Naive thymus-derived CD4-positive, alpha-beta T cell (primary cell): ENCODE data around the gene WWOX. TPM values are rescaled to one million over a fixed set of nuclear protein-coding genes. Genes with fewer than 3 reads are reported as not detected.
A peak's percentile ranks its signal among the peaks of the same experiment; 100 is the strongest.

Source experiments
- ATAC-seq: fragments of 150-1000 bp; cut with Tn5 transposase; 2 replicates; pipeline ENCODE4 v1.10.0; 2021; ENCODE audit warnings: mild to moderate bottlenecking, moderate library complexity
- CTCF ChIA-PET: fragments of 350-600 bp; sonication (Branson Sonifier 250); formaldehyde crosslinking; loops from one replicate; lab custom pipeline; 2021; ENCODE audit warnings: antibody characterized with exemption; lab: Charles Lee
- POLR2A ChIA-PET: fragments of 350-600 bp; sonication (Branson Sonifier 250); formaldehyde crosslinking; loops from one replicate; lab custom pipeline; 2021; ENCODE audit warnings: antibody characterized with exemption, inconsistent platforms; lab: Charles Lee
- DNase-seq, 9 donors: peaks; one replicate each; pipeline versions ENCODE4 v3.0.0 to v3.0.0-alpha.2; 2020 to 2022; ENCODE audit warnings: mixed read lengths in 1 of 9
- H3K27ac ChIP-seq: one replicate; pipeline ENCODE4 v1.7.0; 2013; ENCODE audit warnings: mild to moderate bottlenecking, low read depth, low read length, moderate library complexity
- H3K27me3 ChIP-seq, 2 donors: one replicate each; pipeline ENCODE4 v1.7.0; 2013; ENCODE audit warnings: low read length in 2 of 2, mild to moderate bottlenecking in 2 of 2, moderate library complexity in 2 of 2; ENCODE audit not compliant: control insufficient read depth in 2 of 2, insufficient read depth in 2 of 2
- H3K36me3 ChIP-seq, 3 experiments: 1 replicate in 2 of 3; 2 replicates in 1 of 3; pipeline ENCODE4 v1.7.0; 2013; ENCODE audit warnings: low read length in 3 of 3, mild to moderate bottlenecking in 3 of 3, moderate library complexity in 1 of 3; ENCODE audit not compliant: insufficient read depth in 3 of 3, control insufficient read depth in 2 of 3
- H3K4me1 ChIP-seq, 2 donors: one replicate each; pipeline ENCODE4 v1.7.0; 2013; ENCODE audit warnings: low read length in 2 of 2, mild to moderate bottlenecking in 2 of 2, moderate library complexity in 1 of 2; ENCODE audit not compliant: control insufficient read depth in 2 of 2, insufficient read depth in 2 of 2
- H3K4me3 ChIP-seq: 2 replicates; pipeline ENCODE4 v1.7.0; 2013; ENCODE audit warnings: mild to moderate bottlenecking, low read length
- H3K9me3 ChIP-seq, 3 experiments: 1 replicate in 2 of 3; 2 replicates in 1 of 3; pipeline ENCODE4 v1.7.0; 2013; ENCODE audit warnings: low read length in 3 of 3; ENCODE audit not compliant: control insufficient read depth in 2 of 3
- H3K27ac Mint-ChIP-seq, 9 donors: one replicate each; pipeline ENCODE4 v1.8.0; 2020 to 2022; ENCODE audit warnings: mixed read lengths in 9 of 9, mild to moderate bottlenecking in 8 of 9, moderate library complexity in 5 of 9, inconsistent platforms in 2 of 9
- H3K27me3 Mint-ChIP-seq, 5 donors: one replicate each; pipeline ENCODE4 v1.8.0; 2021 to 2022; ENCODE audit warnings: mixed read lengths in 5 of 5, mild to moderate bottlenecking in 1 of 5
- H3K36me3 Mint-ChIP-seq, 5 donors: one replicate each; pipeline ENCODE4 v1.8.0; 2020 to 2022; ENCODE audit warnings: mixed read lengths in 5 of 5, mild to moderate bottlenecking in 3 of 5, inconsistent platforms in 1 of 5
- H3K4me1 Mint-ChIP-seq, 7 donors: one replicate each; pipeline ENCODE4 v1.8.0; 2020 to 2022; ENCODE audit warnings: mixed read lengths in 7 of 7, mild to moderate bottlenecking in 3 of 7, inconsistent platforms in 1 of 7
- H3K4me3 Mint-ChIP-seq, 10 donors: one replicate each; pipeline ENCODE4 v1.8.0; 2020 to 2022; ENCODE audit warnings: mild to moderate bottlenecking in 10 of 10, mixed read lengths in 10 of 10, moderate library complexity in 6 of 10, inconsistent platforms in 2 of 10
- H3K9me3 Mint-ChIP-seq, 11 donors: one replicate each; pipeline ENCODE4 v1.8.0; 2020 to 2022; ENCODE audit warnings: mixed read lengths in 11 of 11, mild to moderate bottlenecking in 4 of 11, inconsistent platforms in 1 of 11, moderate library complexity in 1 of 11
- intact Hi-C, 2 donors: fragments of 100-400 bp; cut with micrococcal nuclease; formaldehyde crosslinking; loops; one replicate each; pipeline ENCODE4 v1.15.1; 2023
- polyA plus RNA-seq, 2 donors: library from polyadenylated mRNA; unstranded; fragments of 300-500 nt; fragmentation: Illumina TruSeq; gene quantifications; one replicate each; pipeline ENCODE4 v1.2.3, GENCODE V29; 2021
- total RNA-seq, 6 experiments: library from RNA in 5 of 6; stranded (reverse) in 5 of 6; gene quantifications; 1 replicate in 5 of 6; 2 replicates in 1 of 6; pipeline ENCODE4 v1.2.3 and lab custom pipeline; 2021 to 2026

The WWOX gene
- total and polyA plus RNA-seq, 7 experiments from 2014 or later = 13.8 to 31.1 (median 20.8) TPM

DNA sequence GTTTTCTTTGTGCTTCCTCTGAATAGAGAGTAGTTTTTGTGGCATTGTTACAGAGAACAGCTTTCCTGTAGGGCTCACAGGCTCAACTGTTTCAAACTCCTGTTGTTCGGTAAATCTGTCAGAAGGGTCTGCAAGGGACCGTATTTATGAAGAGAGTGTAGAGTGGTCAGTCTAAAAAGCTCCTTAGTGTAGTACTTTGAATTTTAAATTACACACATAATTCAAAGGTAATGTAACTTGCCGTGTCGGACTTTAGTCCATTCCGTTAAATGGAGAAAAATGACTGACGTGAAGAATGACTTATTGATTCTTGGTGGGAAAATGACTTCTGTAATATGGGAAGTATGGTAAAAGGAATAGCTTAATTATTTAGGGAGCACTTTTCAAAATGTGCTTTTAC lies 190.9 kb downstream of the WWOX start:
- ATAC-seq (no peak), DNase-seq (no peak)
- H3K27me3 ChIP-seq = no peaks in the 10 kb centered on the region
- Mint-ChIP-seq H3K4me1 (peaks cover 0 to 4% (median 0%) of the 10 kb centered on the region in 7 donors), H3K27me3 (no peaks in the 10 kb centered on the region), H3K4me3 (no peak overlapping the region), H3K9me3 (peaks cover 0 to 11% (median 3%) of the 10 kb centered on the region in 11 donors), H3K27ac (no peak overlapping the region), H3K36me3 (peaks cover 0 to 18% (median 15%) of the 10 kb centered on the region in 5 donors)
- intact Hi-C loops = no loop called here
- no peak overlapping the region for H3K27ac ChIP-seq
- H3K4me1 ChIP-seq = no peaks in the 10 kb centered on the region
- POLR2A ChIA-PET = no interaction called here
- H3K4me3 ChIP-seq = no peak overlapping the region
- H3K9me3 ChIP-seq = no peaks in the 10 kb centered on the region
- no peaks in the 10 kb centered on the region for H3K36me3 ChIP-seq
- CTCF ChIA-PET = no interaction called here

DNA sequence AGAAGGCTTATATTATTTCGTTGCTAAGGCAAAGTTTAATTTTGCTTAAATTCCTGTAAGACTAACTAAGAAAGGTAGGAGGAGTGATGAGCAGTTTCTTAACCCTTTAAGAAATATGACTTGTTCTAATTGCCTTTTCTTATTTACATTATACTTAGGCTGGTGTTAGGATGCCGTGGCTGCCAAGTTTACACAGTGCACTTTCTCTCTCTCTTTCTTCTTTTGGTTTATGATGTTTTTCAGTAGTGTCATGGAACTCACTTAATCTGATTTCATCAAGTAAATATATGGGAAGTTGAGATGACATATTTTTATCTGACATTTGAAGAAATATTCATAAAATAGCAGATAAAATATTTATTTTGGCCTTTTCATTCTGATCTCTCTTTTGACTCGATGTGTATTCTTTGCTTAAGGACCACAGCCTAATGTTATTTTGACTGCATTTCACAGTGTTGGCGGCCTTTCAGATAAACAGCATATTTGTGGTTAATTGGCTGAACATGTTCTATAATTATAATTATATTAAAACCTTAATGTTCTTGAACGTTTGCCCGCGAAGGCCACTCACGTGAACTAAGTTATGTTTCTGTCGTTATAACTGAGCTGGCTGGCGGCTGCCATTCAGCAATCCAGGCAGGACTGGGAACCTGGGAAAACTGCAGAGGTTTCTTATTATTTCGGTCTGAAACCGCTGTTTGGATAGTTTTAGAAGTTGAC lies 191.6 kb downstream of the WWOX start:
- ATAC-seq (no peak), DNase-seq (no peak)
- ChIA-PET CTCF (no interaction called here), POLR2A (no interaction called here)
- intact Hi-C loops = no loop called here
- Mint-ChIP-seq H3K36me3 (peaks cover 0 to 18% (median 15%) of the 10 kb centered on the region in 5 donors), H3K27me3 (no peaks in the 10 kb centered on the region), H3K4me3 (no peak overlapping the region), H3K27ac (no peak overlapping the region), H3K4me1 (peaks cover 0 to 4% (median 0%) of the 10 kb centered on the region in 7 donors), H3K9me3 (peaks cover 0 to 11% (median 3%) of the 10 kb centered on the region in 11 donors)
- Histone ChIP-seq H3K4me3 (no peak overlapping the region), H3K4me1 (no peaks in the 10 kb centered on the region), H3K27ac (no peak overlapping the region), H3K9me3 (no peaks in the 10 kb centered on the region), H3K27me3 (no peaks in the 10 kb centered on the region), H3K36me3 (no peaks in the 10 kb centered on the region)

- Histone ChIP-seq H3K27ac (no peak overlapping the region), H3K36me3 (no peaks in the 10 kb centered on the region), H3K4me1 (no peaks in the 10 kb centered on the region), H3K9me3 (no peaks in the 10 kb centered on the region), H3K27me3 (no peaks in the 10 kb centered on the region), H3K4me3 (no peak overlapping the region)
- H3K27ac Mint-ChIP-seq = no peak overlapping the region
- peaks cover 0 to 11% (median 3%) of the 10 kb centered on the region in 11 donors for H3K9me3 Mint-ChIP-seq
- POLR2A ChIA-PET = no interaction called here
- CTCF ChIA-PET = no interaction called here
- intact Hi-C loops = no loop called here
- ATAC-seq = no peak
- DNase-seq = no peak
- H3K4me3 Mint-ChIP-seq = no peak overlapping the region
- H3K27me3 Mint-ChIP-seq = no peaks in the 10 kb centered on the region
- H3K36me3 Mint-ChIP-seq = peaks cover 0 to 18% (median 15%) of the 10 kb centered on the region in 5 donors
- H3K4me1 Mint-ChIP-seq = peaks cover 0 to 4% (median 0%) of the 10 kb centered on the region in 7 donors
Measured at GRCh38 chr16:78291604-78292003, 192.2 kb downstream of the WWOX start.

DNA sequence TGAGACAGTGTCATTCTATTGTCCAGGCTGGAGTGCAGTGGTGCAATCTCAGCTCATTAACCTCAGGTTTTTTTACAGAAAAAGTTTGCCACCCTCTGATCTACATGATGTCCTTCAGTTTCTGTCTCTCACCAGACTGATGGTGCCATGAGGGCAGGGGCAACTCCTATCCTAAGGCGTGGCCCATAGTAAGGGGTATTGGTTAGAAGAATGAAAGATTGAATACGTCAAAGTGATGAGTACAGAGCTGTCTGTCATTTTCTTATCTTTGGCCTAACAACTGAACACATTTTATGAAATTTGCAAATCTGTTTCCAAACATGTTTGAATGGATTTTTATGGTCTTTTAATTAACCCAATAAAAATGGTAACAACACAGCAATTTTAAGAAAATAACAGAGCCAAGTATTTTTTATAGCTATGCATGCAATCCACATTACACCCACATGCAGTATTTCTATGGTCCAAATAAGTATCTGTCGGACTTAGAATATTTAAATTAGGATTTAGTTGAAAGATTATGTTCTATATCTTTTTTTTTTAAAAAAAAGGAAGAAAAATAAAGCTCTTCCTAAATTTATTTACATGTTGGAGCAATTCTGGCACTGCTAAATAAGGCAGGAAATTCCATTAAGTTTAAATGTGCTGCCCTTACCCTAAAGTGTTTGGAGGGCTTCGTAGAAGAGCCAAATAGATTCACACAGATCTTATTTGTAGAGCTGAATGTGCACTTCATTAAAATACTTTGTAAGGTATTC lies 192.8 kb downstream of the WWOX start:
- no peaks in the 10 kb centered on the region for H3K36me3 ChIP-seq
- DNase-seq = no peak
- ChIA-PET CTCF (no interaction called here), POLR2A (no interaction called here)
- H3K27ac ChIP-seq = no peak overlapping the region
- Mint-ChIP-seq H3K9me3 (peaks cover 0 to 11% (median 3%) of the 10 kb centered on the region in 11 donors), H3K36me3 (peaks cover 0 to 18% (median 15%) of the 10 kb centered on the region in 5 donors), H3K27ac (no peak overlapping the region), H3K4me3 (peak overlapping the region in 1 of 10 donors; percentile 49), H3K27me3 (no peaks in the 10 kb centered on the region), H3K4me1 (peaks cover 0 to 4% (median 0%) of the 10 kb centered on the region in 7 donors)
- no peaks in the 10 kb centered on the region for H3K4me1 ChIP-seq
- no peak overlapping the region for H3K4me3 ChIP-seq
- no peaks in the 10 kb centered on the region for H3K27me3 ChIP-seq
- intact Hi-C loops = no loop called here
- no peak for ATAC-seq
- no peaks in the 10 kb centered on the region for H3K9me3 ChIP-seq

DNA sequence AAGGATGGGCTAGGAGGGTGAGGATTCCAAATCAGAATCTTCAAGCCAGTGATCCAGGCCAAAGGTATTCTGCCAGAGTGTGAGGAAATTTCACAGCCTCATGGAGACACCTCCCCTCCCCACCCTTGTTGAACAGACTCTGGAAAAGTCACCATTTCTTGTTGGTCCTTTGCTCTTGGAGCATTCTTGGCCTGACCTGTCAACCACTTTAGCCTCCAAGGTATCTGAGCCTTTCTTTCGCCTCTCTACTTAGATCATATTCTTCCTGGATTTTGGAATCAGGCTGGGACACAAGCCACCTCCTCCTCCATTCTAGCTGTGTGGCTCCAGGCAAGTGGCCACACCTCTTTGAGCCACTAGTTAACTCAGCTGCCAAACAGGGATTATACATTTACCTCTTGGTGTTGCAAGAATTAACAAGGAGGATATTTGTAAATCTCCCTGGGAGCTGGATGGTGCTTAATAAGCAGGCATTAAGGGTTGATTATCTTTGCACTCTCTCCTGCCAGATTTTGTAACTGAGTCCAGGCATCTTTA lies 193.5 kb downstream of the WWOX start:
- intact Hi-C loops = no loop called here
- no peak for ATAC-seq
- H3K36me3 ChIP-seq = no peaks in the 10 kb centered on the region
- Mint-ChIP-seq H3K4me3 (no peak overlapping the region), H3K4me1 (peaks cover 0 to 4% (median 0%) of the 10 kb centered on the region in 7 donors), H3K36me3 (peaks cover 0 to 19% (median 16%) of the 10 kb centered on the region in 5 donors), H3K27ac (no peak overlapping the region), H3K9me3 (peaks cover 0 to 11% (median 3%) of the 10 kb centered on the region in 11 donors), H3K27me3 (no peaks in the 10 kb centered on the region)
- ChIA-PET CTCF (no interaction called here), POLR2A (no interaction called here)
- no peaks in the 10 kb centered on the region for H3K27me3 ChIP-seq
- no peaks in the 10 kb centered on the region for H3K9me3 ChIP-seq
- H3K4me1 ChIP-seq = no peaks in the 10 kb centered on the region
- DNase-seq = no peak
- no peak overlapping the region for H3K27ac ChIP-seq
- H3K4me3 ChIP-seq = no peak overlapping the region

DNA sequence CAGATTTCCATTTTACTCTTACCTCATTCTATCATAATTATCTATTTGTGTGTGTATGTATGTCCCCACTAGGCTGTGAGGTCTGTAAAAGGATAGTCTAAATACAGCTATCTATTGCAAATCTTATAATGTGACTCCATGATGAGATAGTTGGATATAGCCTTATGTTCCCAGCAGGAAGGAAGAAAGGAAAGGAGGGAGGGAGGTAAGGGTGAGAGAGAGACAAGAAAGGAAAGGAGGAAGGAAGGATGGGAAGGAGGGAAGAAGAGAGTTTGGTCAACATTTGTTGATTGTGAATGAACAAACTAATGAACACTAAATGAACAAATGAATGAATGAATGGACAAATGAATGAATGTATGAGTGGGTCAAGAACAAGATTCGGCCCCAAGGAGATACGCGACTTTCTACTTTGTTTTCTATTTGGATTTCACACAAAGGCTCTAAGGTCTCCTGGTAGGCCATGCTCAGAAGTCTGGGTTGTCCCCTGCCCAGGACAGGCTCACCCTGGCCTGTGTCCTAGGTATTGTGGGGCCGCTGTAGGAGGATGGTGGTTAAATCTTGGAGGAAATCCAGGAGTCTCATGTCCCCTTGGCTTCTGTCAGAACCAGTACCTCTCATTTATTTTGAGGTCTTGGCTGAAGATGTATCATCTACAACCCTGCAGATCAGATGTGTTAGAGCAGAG lies 195.2 kb downstream of the WWOX start:
- no peak for ATAC-seq
- no peaks in the 10 kb centered on the region for H3K36me3 ChIP-seq
- ChIA-PET POLR2A (no interaction called here), CTCF (no interaction called here)
- H3K4me1 Mint-ChIP-seq = peaks cover 0 to 4% (median 0%) of the 10 kb centered on the region in 7 donors
- no peak overlapping the region for H3K4me3 ChIP-seq
- H3K4me1 ChIP-seq = no peaks in the 10 kb centered on the region
- intact Hi-C loops = no loop called here
- H3K27ac Mint-ChIP-seq = no peak overlapping the region
- H3K9me3 Mint-ChIP-seq = peaks cover 0 to 13% (median 4%) of the 10 kb centered on the region in 11 donors
- no peak overlapping the region for H3K4me3 Mint-ChIP-seq
- H3K36me3 Mint-ChIP-seq = peaks cover 0 to 19% (median 17%) of the 10 kb centered on the region in 5 donors
- DNase-seq = no peak
- H3K27me3 ChIP-seq = no peaks in the 10 kb centered on the region
- H3K27ac ChIP-seq = no peak overlapping the region
- no peaks in the 10 kb centered on the region for H3K9me3 ChIP-seq
- no peaks in the 10 kb centered on the region for H3K27me3 Mint-ChIP-seq
